Measurements from ENCODE around the gene SPEM2.

DNA sequence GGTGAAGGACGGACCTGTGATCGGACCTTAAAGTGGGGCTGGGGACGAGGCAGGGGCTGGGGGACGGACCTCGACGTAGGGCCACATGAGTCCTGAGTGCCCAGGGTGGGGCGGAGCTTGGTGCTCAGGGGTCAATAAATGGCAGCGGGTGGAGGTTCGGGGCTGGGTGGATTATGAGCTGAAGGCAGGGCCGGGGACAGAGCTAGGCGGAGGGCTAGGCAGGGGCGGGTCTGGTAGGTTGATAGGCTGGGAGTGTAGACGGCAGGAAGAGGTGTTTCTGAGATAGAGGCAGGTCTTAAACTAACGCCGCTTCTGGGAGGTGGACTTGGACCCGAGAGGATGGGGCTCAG lies 20.2 kb downstream of the SPEM2 start:
- TF ChIP-seq, protein P1, sequence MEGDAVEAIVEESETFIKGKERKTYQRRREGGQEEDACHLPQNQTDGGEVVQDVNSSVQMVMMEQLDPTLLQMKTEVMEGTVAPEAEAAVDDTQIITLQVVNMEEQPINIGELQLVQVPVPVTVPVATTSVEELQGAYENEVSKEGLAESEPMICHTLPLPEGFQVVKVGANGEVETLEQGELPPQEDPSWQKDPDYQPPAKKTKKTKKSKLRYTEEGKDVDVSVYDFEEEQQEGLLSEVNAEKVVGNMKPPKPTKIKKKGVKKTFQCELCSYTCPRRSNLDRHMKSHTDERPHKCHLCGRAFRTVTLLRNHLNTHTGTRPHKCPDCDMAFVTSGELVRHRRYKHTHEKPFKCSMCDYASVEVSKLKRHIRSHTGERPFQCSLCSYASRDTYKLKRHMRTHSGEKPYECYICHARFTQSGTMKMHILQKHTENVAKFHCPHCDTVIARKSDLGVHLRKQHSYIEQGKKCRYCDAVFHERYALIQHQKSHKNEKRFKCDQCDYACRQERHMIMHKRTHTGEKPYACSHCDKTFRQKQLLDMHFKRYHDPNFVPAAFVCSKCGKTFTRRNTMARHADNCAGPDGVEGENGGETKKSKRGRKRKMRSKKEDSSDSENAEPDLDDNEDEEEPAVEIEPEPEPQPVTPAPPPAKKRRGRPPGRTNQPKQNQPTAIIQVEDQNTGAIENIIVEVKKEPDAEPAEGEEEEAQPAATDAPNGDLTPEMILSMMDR (conservative IDR thresholded peaks at IDR 0.05 in 1 of 2, IDR thresholded peaks at IDR 0.05 in 1 of 2; ENCODE audit: low read depth in 1 of 2, low read length in 2 of 2), result no peak
- no peak for TF ChIP-seq EZH2 (IDR thresholded peaks at IDR 0.05; ENCODE audit: low read length, missing control alignments)

All from fibroblast of lung (primary cell).